Stomach (tissue), 4 donors: ENCODE measurements around the gene HMGB4.

Experiments
- CTCF ChIP-seq, 7 experiments: fragments of 450-650 bp in 4 of 7; fragments of 200-600 bp in 3 of 7; sonication (generic) in 3 of 7; IDR thresholded peaks; one replicate each; pipeline ENCODE4 v1.5.1; 2016 to 2019; ENCODE audit warnings: antibody characterized with exemption in 7 of 7, control low read depth in 2 of 7, mild to moderate bottlenecking in 1 of 7
- EP300 ChIP-seq: sonication (generic); formaldehyde crosslinking; IDR thresholded peaks from one replicate; pipeline ENCODE4 v1.6.1; 2017; ENCODE audit warnings: antibody characterized with exemption
- POLR2A ChIP-seq, 4 donors: fragments of 450-650 bp; IDR thresholded peaks; one replicate each; pipeline ENCODE4 v1.6.1; 2016; ENCODE audit warnings: antibody characterized with exemption in 4 of 4, control low read depth in 2 of 4, mild to moderate bottlenecking in 1 of 4, moderate library complexity in 1 of 4
- POLR2AphosphoS5 ChIP-seq, 3 donors: sonication (generic); formaldehyde crosslinking; IDR thresholded peaks; one replicate each; pipeline ENCODE4 v1.6.1; 2016; ENCODE audit warnings: antibody characterized with exemption in 3 of 3

- TF ChIP-seq POLR2A (IDR thresholded peaks at IDR 0.05) (no peak), CTCF (IDR thresholded peaks at IDR 0.05) (no peak), EP300 (no peak), POLR2AphosphoS5 (IDR thresholded peaks at IDR 0.05) (no peak)
These were observed 45.8 kb upstream of the HMGB4 start for GRCh38 chr1:33818071-33818470.
